Duodenal mucosa (tissue), 2 donors: ENCODE results near the gene FRG1.
"Not testable (repeated sequence)": the region's sequence is repeated elsewhere in the genome, so short reads cannot be mapped to it uniquely, and the experiment has no call there.

ENCODE experiments used
- H3K27ac ChIP-seq: one replicate; pipeline ENCODE4 v1.7.0; 2013; ENCODE audit warnings: low read depth, low read length
- H3K27me3 ChIP-seq, 2 donors: one replicate each; pipeline ENCODE4 v1.7.0; 2013; ENCODE audit warnings: low read length in 2 of 2, control low read depth in 1 of 2; ENCODE audit not compliant: insufficient read depth in 2 of 2, control insufficient read depth in 1 of 2
- H3K36me3 ChIP-seq, 2 donors: one replicate each; pipeline ENCODE4 v1.7.0; 2013; ENCODE audit warnings: low read length in 2 of 2, control low read depth in 1 of 2; ENCODE audit not compliant: insufficient read depth in 2 of 2, control insufficient read depth in 1 of 2
- H3K4me1 ChIP-seq, 2 donors: one replicate each; pipeline ENCODE4 v1.7.0; 2013; ENCODE audit warnings: low read length in 2 of 2, control low read depth in 1 of 2; ENCODE audit not compliant: insufficient read depth in 2 of 2, control insufficient read depth in 1 of 2
- H3K4me3 ChIP-seq, 2 donors: one replicate each; pipeline ENCODE4 v1.7.0; 2013; ENCODE audit warnings: low read length in 2 of 2, low read depth in 1 of 2
- H3K9ac ChIP-seq, 2 donors: one replicate each; pipeline ENCODE4 v1.7.0; 2013; ENCODE audit warnings: low read length in 2 of 2, low read depth in 1 of 2
- H3K9me3 ChIP-seq, 2 donors: one replicate each; pipeline ENCODE4 v1.7.0; 2013; ENCODE audit warnings: low read length in 2 of 2, control low read depth in 1 of 2; ENCODE audit not compliant: control insufficient read depth in 1 of 2

FRG1 gene

DNA sequence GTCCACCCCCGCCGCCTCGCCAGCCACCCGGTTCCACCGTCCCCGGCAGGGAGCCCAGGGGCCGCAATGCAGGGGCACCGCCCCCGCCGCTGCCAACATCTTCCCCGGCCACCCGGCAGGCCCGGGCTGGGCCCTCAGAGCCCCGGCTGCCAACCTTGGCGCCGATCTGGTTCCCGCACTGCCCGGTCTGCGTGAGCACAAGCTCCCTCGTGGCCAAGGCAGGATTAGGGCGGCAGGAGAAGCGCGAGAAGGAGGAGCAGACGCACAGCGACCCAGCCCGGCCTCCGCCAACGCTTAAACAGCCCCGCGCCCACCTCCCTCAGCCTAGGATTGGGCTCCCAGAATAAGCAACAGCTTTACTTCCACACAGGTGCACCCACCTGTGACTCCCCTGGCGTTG is 44.0 kb downstream of the FRG1 start:
- not testable (repeated sequence) for H3K4me1 ChIP-seq, H3K27me3 ChIP-seq, H3K27ac ChIP-seq, H3K36me3 ChIP-seq, H3K9me3 ChIP-seq, H3K9ac ChIP-seq, H3K4me3 ChIP-seq

DNA sequence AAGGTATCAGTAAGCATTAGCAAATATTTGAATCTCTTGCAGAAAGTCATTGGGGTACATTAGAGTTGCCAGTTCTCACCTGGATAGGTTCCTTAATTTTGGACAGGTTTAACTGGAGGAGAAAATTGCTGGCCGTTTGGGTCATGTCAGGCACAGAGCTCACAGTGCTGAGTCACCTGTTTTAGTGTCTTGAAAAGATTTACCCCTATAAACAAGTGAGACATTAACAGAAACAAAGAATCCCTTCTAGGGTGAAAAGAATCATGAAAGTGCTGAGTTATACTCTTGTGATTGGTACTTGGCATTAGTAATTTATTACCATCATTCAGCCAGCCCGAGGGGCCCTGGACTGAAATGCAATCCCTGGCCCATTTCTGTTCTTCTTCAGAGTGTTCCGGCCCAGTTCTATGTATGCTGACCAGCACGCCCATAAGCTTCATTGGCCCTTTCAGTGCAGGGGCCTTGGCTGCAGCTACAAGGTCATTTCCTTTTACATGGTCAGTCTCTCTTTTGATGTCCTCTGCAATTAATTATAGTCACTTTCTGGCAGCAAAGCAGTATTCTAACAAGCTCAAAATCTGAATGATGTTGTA is 45.1 kb downstream of the FRG1 start:
- H3K4me1 ChIP-seq, H3K9me3 ChIP-seq, H3K27ac ChIP-seq, H3K9ac ChIP-seq, H3K36me3 ChIP-seq, H3K4me3 ChIP-seq, H3K27me3 ChIP-seq: not testable (repeated sequence)

GRCh38 chr4:189988877-189989431 is 48.3 kb downstream of the FRG1 start:
- H3K9me3 ChIP-seq = no peaks in the 10 kb centered on the region
- H3K27me3 ChIP-seq = no peaks in the 10 kb centered on the region
- H3K36me3 ChIP-seq = no peaks in the 10 kb centered on the region
- no peak overlapping the region for H3K4me3 ChIP-seq
- no peak overlapping the region for H3K27ac ChIP-seq
- H3K4me1 ChIP-seq = no peaks in the 10 kb centered on the region
- no peak overlapping the region for H3K9ac ChIP-seq

GRCh38 chr4:189989941-189990340 is 49.3 kb downstream of the FRG1 start:
- H3K4me3 ChIP-seq, H3K27me3 ChIP-seq, H3K4me1 ChIP-seq, H3K9ac ChIP-seq, H3K27ac ChIP-seq, H3K9me3 ChIP-seq, H3K36me3 ChIP-seq: not testable (repeated sequence)
